SK-MEL-5 (cell line): ENCODE results near the gene PPARG. TPM values are rescaled to one million over a fixed set of nuclear protein-coding genes. Genes with fewer than 3 reads are reported as not detected.
"Not testable (repeated sequence)": the region's sequence is repeated elsewhere in the genome, so short reads cannot be mapped to it uniquely, and the experiment has no call there.

ENCODE experiments used
- DNase-seq: peaks from one replicate; pipeline ENCODE4 v3.0.0-alpha.2; 2016; ENCODE audit warnings: low read depth, low spot score
- in situ Hi-C: cut with HindIII; loops from 2 replicates; pipeline ENCODE4 v1.10.0; 2016; ENCODE audit warnings: low sequenced_read_pairs, high pct_unique_total_duplicates, low pct_unique_long_range_greater_than_20kb
- total RNA-seq: library from RNA; depleted of rRNA; stranded (reverse); fragments of >200 nt; shearing (Covaris generic); gene quantifications from 2 replicates; pipeline ENCODE4 v1.2.3, GENCODE V29; 2014

Gene PPARG
- total RNA-seq, 1 experiment from 2014 or later: 3.2 TPM

GRCh38 chr3:12452361-12453330 is 163.8 kb downstream of the PPARG start:
- in situ Hi-C loops: no loop called here
- DNase-seq: no peak

- in situ Hi-C loops: no loop called here
- DNase-seq: no peak
Measured at GRCh38 chr3:12454076-12454815, 165.4 kb downstream of the PPARG start.

GRCh38 chr3:12454816-12455121 is 165.9 kb downstream of the PPARG start:
- DNase-seq: no peak
- in situ Hi-C loops: no loop called here

- in situ Hi-C loops: no loop called here
- no peak for DNase-seq
Measured at GRCh38 chr3:12455740-12456139, 166.9 kb downstream of the PPARG start.

- in situ Hi-C loops: no loop called here
- DNase-seq: no peak
Measured at GRCh38 chr3:12456441-12456840, 167.6 kb downstream of the PPARG start.

- in situ Hi-C loops, DNase-seq: not testable (repeated sequence)
Measured at GRCh38 chr3:12457380-12457779, 168.5 kb downstream of the PPARG start.

- in situ Hi-C loops: no loop called here
- DNase-seq: no peak
Measured at GRCh38 chr3:12458901-12459300, 170.0 kb downstream of the PPARG start.

- DNase-seq: no peak
- in situ Hi-C loops: no loop called here
Measured at GRCh38 chr3:12460127-12460526, 171.3 kb downstream of the PPARG start.

GRCh38 chr3:12461097-12461649 is 172.3 kb downstream of the PPARG start:
- no peak for DNase-seq
- in situ Hi-C loops: no loop called here

- no peak for DNase-seq
Measured at GRCh38 chr3:12462159-12462947, 173.5 kb downstream of the PPARG start.

GRCh38 chr3:12463686-12464085 is 174.8 kb downstream of the PPARG start:
- in situ Hi-C loops: no loop called here
- no peak for DNase-seq

More at GRCh38 chr3:12462159-12462947, 173.5 kb downstream of the PPARG start:
- in situ Hi-C loops: no loop called here

GRCh38 chr3:12464181-12464580 is 175.3 kb downstream of the PPARG start:
- in situ Hi-C loops: no loop called here
- no peak for DNase-seq

GRCh38 chr3:12465151-12465835 is 176.4 kb downstream of the PPARG start:
- in situ Hi-C loops: no loop called here
- no peak for DNase-seq

- in situ Hi-C loops: no loop called here
- no peak for DNase-seq
Measured at GRCh38 chr3:12465836-12466225, 177.0 kb downstream of the PPARG start.

- in situ Hi-C loops: no loop called here
- no peak for DNase-seq
Measured at GRCh38 chr3:12467746-12468145, 178.9 kb downstream of the PPARG start.

- in situ Hi-C loops: no loop called here
- DNase-seq: no peak
Measured at GRCh38 chr3:12468276-12468675, 179.4 kb downstream of the PPARG start.

- DNase-seq: no peak
- in situ Hi-C loops: no loop called here
Measured at GRCh38 chr3:12468757-12469156, 179.9 kb downstream of the PPARG start.
